HEK293T (cell line): Measurements from ENCODE around the gene OR2T2.
"Not testable (repeated sequence)": the region's sequence is repeated elsewhere in the genome, so short reads cannot be mapped to it uniquely, and the experiment has no call there.

ENCODE experiments used
- CTCF ChIA-PET: fragments of 350-600 bp; formaldehyde crosslinking; extraction: SDS; loops from one replicate; lab custom pipeline; 2021; ENCODE audit warnings: antibody characterized with exemption, inconsistent platforms; lab: Yijun Ruan, JAX
- POLR2A ChIA-PET: fragments of 350-600 bp; formaldehyde crosslinking; extraction: SDS; loops from one replicate; lab custom pipeline; 2020; ENCODE audit warnings: antibody characterized with exemption, inconsistent platforms; lab: Yijun Ruan, JAX
- DNase-seq: peaks from one replicate; pipeline ENCODE4 v3.0.0; 2012; ENCODE audit warnings: mixed read lengths; ENCODE audit errors: extremely low spot score
- ARNT ChIP-seq: fragments of 450-650 bp; IDR thresholded peaks from 2 replicates; pipeline ENCODE4 v1.6.1; 2017; ENCODE audit warnings: mild to moderate bottlenecking
- BHLHE40 ChIP-seq: fragments of 450-650 bp; IDR thresholded peaks from 2 replicates; pipeline ENCODE4 v1.6.1; 2016; ENCODE audit warnings: mild to moderate bottlenecking, moderate library complexity, borderline replicate concordance
- CTBP1 ChIP-seq: fragments of 450-650 bp; IDR thresholded peaks from 2 replicates; pipeline ENCODE4 v1.6.1; 2016; ENCODE audit warnings: borderline replicate concordance
- ELF4 ChIP-seq: fragments of 450-650 bp; IDR thresholded peaks from 2 replicates; pipeline ENCODE4 v1.6.1; 2017; ENCODE audit warnings: antibody characterized with exemption
- FOXA1 ChIP-seq: fragments of 450-650 bp; IDR thresholded peaks from 2 replicates; pipeline ENCODE4 v1.6.1; 2016; ENCODE audit warnings: mild to moderate bottlenecking
- FOXK2 ChIP-seq: fragments of 450-650 bp; IDR thresholded peaks from 2 replicates; pipeline ENCODE4 v1.6.1; 2016; ENCODE audit warnings: mild to moderate bottlenecking
- FOXM1 ChIP-seq: fragments of 450-650 bp; IDR thresholded peaks from 2 replicates; pipeline ENCODE4 v1.6.1; 2017; ENCODE audit warnings: mild to moderate bottlenecking, borderline replicate concordance
- HDGF ChIP-seq: fragments of 450-650 bp; IDR thresholded peaks from 2 replicates; pipeline ENCODE4 v1.6.1; 2017; ENCODE audit warnings: antibody characterized with exemption, borderline replicate concordance
- L3MBTL2 ChIP-seq: fragments of 450-650 bp; conservative IDR thresholded peaks from 2 replicates; pipeline ENCODE4 v1.6.1; 2016; ENCODE audit warnings: mild to moderate bottlenecking
- LEF1 ChIP-seq: fragments of 450-650 bp; IDR thresholded peaks from 2 replicates; pipeline ENCODE4 v1.6.1; 2017; ENCODE audit warnings: mild to moderate bottlenecking, borderline replicate concordance
- NFRKB ChIP-seq: fragments of 450-650 bp; IDR thresholded peaks from 2 replicates; pipeline ENCODE4 v1.6.1; 2016; ENCODE audit warnings: mild to moderate bottlenecking, moderate library complexity
- SP1 ChIP-seq: fragments of 450-650 bp; IDR thresholded peaks from 2 replicates; pipeline ENCODE4 v1.6.1; 2017
- SUZ12 ChIP-seq: fragments of 450-650 bp; IDR thresholded peaks from 2 replicates; pipeline ENCODE4 v1.6.1; 2016; ENCODE audit warnings: mild to moderate bottlenecking
- TARDBP ChIP-seq: fragments of 450-650 bp; IDR thresholded peaks from 2 replicates; pipeline ENCODE4 v1.6.1; 2016
- ZNF384 ChIP-seq: fragments of 450-650 bp; IDR thresholded peaks from 2 replicates; pipeline ENCODE4 v1.6.1; 2016
- TF ChIP-seq, protein P1 (sequence below): fragments of 450-650 bp; IDR thresholded peaks from 2 replicates; pipeline ENCODE4 v1.6.1; 2016

Gene OR2T2, protein sequence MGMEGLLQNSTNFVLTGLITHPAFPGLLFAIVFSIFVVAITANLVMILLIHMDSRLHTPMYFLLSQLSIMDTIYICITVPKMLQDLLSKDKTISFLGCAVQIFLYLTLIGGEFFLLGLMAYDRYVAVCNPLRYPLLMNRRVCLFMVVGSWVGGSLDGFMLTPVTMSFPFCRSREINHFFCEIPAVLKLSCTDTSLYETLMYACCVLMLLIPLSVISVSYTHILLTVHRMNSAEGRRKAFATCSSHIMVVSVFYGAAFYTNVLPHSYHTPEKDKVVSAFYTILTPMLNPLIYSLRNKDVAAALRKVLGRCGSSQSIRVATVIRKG

GRCh38 chr1:248445399-248445798 lies at the start of gene OR2T2:
Gene OR2T2 (plus strand): TSS chr1:248445637. CDS start chr1:248452798, 7,161 bp downstream.
- CTCF ChIA-PET, DNase-seq, POLR2A ChIA-PET: not testable (repeated sequence)

GRCh38 chr1:248402748-248403147 lies 42.7 kb upstream of the OR2T2 start, which contains the start of gene OR2T1:
Gene OR2T1 (plus strand): TSS chr1:248403048. CDS start chr1:248406148, 3,100 bp downstream.
- CTCF ChIA-PET, result no interaction called here
- POLR2A ChIA-PET, result no interaction called here
- DNase-seq, result no peak
- TF ChIP-seq ARNT, result no peak
- no peak for TF ChIP-seq ZNF384
- no peak for TF ChIP-seq SUZ12
- TF ChIP-seq L3MBTL2, result no peak
- TF ChIP-seq CTBP1, result no peak
- TF ChIP-seq FOXM1, result no peak
- TF ChIP-seq NFRKB, result no peak
- TF ChIP-seq, protein P1, sequence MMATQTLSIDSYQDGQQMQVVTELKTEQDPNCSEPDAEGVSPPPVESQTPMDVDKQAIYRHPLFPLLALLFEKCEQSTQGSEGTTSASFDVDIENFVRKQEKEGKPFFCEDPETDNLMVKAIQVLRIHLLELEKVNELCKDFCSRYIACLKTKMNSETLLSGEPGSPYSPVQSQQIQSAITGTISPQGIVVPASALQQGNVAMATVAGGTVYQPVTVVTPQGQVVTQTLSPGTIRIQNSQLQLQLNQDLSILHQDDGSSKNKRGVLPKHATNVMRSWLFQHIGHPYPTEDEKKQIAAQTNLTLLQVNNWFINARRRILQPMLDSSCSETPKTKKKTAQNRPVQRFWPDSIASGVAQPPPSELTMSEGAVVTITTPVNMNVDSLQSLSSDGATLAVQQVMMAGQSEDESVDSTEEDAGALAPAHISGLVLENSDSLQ, result no peak
- TF ChIP-seq TARDBP, result no peak
- TF ChIP-seq LEF1, result no peak
- no peak for TF ChIP-seq ELF4
- no peak for TF ChIP-seq FOXA1
- TF ChIP-seq BHLHE40, result no peak
- no peak for TF ChIP-seq FOXK2
- no peak for TF ChIP-seq SP1

GRCh38 chr1:248404024-248404423 lies 41.4 kb upstream of the OR2T2 start:
- POLR2A ChIA-PET, result no interaction called here
- TF ChIP-seq CTBP1 (no peak), L3MBTL2 (no peak), ARNT (no peak), FOXK2 (no peak)
- CTCF ChIA-PET, result no interaction called here
- DNase-seq, result peak; percentile 28

DNA sequence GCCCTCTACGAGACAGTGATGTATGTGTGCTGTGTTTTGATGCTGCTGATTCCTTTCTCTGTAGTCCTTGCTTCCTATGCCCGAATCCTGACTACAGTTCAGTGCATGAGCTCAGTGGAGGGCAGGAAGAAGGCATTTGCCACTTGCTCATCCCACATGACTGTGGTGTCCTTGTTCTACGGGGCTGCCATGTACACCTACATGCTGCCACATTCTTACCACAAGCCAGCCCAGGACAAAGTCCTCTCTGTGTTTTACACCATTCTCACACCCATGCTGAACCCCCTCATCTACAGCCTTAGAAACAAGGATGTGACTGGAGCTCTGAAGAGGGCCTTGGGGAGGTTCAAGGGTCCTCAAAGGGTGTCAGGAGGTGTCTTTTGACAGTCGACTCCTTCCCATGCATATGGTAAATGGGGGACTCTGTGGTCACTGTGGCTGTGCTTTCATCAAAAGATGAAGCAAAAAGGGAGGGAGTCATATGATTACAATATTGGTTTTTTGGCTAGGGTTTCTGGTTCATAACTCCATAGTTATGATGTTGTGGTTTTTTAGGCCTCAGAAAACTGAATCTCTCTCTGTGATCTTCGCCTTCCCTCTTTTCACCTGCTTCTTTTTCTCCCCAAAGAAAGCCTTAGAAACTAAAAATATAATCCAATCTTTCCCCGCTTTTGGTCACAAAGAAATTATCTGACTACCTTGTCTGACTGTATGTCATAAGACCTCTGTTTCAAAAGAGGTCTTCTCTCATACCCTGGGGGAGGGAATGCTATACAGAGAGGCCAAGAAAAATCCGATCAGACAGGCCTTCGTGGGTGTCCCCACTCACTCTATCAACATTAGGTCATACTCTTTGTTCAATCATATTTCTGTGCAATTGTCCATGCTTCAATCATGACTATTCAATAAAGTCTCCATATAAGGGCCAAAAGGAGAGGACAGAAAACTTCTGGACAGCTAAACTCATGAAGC lies 38.4 kb upstream of the OR2T2 start:
- TF ChIP-seq SUZ12, result no peak
- ChIA-PET POLR2A (no interaction called here), CTCF (no interaction called here)
- DNase-seq, result no peak

GRCh38 chr1:248416226-248416625 lies 29.2 kb upstream of the OR2T2 start:
- TF ChIP-seq FOXM1, result no peak
- TF ChIP-seq BHLHE40, result no peak
- no peak for TF ChIP-seq HDGF
- TF ChIP-seq SP1, result no peak
- no peak for TF ChIP-seq ZNF384
- TF ChIP-seq CTBP1, result no peak
- no peak for TF ChIP-seq SUZ12
- TF ChIP-seq ARNT, result no peak
- no peak for DNase-seq
- ChIA-PET POLR2A (no interaction called here), CTCF (no interaction called here)

- no peak for DNase-seq
- POLR2A ChIA-PET, result no interaction called here
- TF ChIP-seq SUZ12, result no peak
- TF ChIP-seq, protein P1, result no peak
- TF ChIP-seq FOXK2, result no peak
- TF ChIP-seq LEF1, result no peak
- no peak for TF ChIP-seq ELF4
- TF ChIP-seq NFRKB, result no peak
- TF ChIP-seq L3MBTL2, result no peak
- TF ChIP-seq ARNT, result no peak
- TF ChIP-seq TARDBP, result no peak
- TF ChIP-seq CTBP1, result no peak
- no peak for TF ChIP-seq SP1
- no peak for TF ChIP-seq FOXA1
- CTCF ChIA-PET, result no interaction called here
Observed at GRCh38 chr1:248417854-248418253, 27.6 kb upstream of the OR2T2 start.

DNA sequence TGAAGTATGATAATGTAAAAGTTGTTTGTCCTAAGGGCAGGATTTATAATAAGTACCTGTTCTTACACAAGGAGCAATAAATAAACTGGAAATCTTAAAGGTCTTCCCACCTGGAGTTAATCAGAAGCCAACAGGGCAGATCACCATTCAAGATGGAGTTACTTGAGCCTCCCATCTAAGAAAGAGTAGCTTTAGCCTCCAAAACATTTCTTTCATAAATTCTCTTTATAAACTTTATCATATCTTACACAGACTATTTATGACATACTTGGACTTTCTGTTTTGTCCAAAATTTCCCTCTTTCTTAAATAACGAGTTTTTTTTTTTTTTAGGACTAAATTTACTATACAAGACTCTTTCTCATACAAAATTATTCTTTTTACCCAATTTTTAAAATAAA lies 24.1 kb upstream of the OR2T2 start:
- TF ChIP-seq SP1 (no peak), HDGF (no peak), BHLHE40 (no peak), FOXM1 (no peak)
- CTCF ChIA-PET, result no interaction called here
- no peak for DNase-seq
- POLR2A ChIA-PET, result no interaction called here

GRCh38 chr1:248427526-248428191 lies 17.8 kb upstream of the OR2T2 start:
- DNase-seq, CTCF ChIA-PET, POLR2A ChIA-PET: not testable (repeated sequence)

DNA sequence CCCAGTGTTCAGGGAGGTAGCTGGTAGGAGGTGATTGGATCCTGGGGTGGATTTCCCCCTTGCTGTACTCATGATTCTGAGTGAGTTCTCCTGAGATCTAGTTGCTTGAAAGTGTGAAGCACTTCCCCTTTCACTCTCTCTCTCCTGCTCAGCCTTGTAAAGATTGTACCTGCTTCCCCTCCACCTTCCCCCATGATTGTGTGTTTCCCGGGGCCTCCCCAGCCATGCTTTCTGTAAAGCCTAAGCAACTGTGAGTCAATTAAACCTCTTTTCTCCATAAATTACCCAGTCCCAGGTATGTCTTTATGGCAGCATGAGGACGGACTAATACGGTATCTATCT lies 17.3 kb upstream of the OR2T2 start:
- POLR2A ChIA-PET, CTCF ChIA-PET: not testable (repeated sequence)

GRCh38 chr1:248431683-248432082 lies 13.8 kb upstream of the OR2T2 start:
- DNase-seq, POLR2A ChIA-PET, CTCF ChIA-PET: not testable (repeated sequence)

More for the DNA sequence above, 17.3 kb upstream of the OR2T2 start:
- not testable (repeated sequence) for DNase-seq

GRCh38 chr1:248432201-248432600 lies 13.2 kb upstream of the OR2T2 start:
- POLR2A ChIA-PET, CTCF ChIA-PET, DNase-seq: not testable (repeated sequence)
